Aorta (tissue), 5 donors: Measurements from ENCODE around the gene FGF18. TPM values are rescaled to one million over a fixed set of nuclear protein-coding genes. Genes with fewer than 3 reads are reported as not detected.

ENCODE experiments used
- ATAC-seq: fragments of 200-7000 bp; cut with Tn5 transposase; one replicate; pipeline ENCODE4 v1.9.1; 2022; ENCODE audit warnings: moderate library complexity; ENCODE audit not compliant: low FRiP score
- DNase-seq, 2 donors: peaks; one replicate each; pipeline ENCODE4 v3.0.0-alpha.2; 2020
- H3K27ac ChIP-seq, 2 donors: one replicate each; pipeline ENCODE4 v1.5.1; 2013; ENCODE audit warnings: low read length in 2 of 2, mild to moderate bottlenecking in 2 of 2, moderate library complexity in 2 of 2, control low read depth in 1 of 2, inconsistent platforms in 1 of 2, low read depth in 1 of 2
- H3K27me3 ChIP-seq, 2 donors: one replicate each; pipeline ENCODE4 v1.6.1; 2013; ENCODE audit warnings: control low read depth in 1 of 2, low read length in 1 of 2, mild to moderate bottlenecking in 1 of 2, moderate library complexity in 1 of 2; ENCODE audit not compliant: insufficient read depth in 2 of 2, control insufficient read depth in 1 of 2
- H3K36me3 ChIP-seq, 2 donors: one replicate each; pipeline ENCODE4 v1.6.1; 2013; ENCODE audit warnings: control low read depth in 1 of 2, low read length in 1 of 2, mild to moderate bottlenecking in 1 of 2; ENCODE audit not compliant: insufficient read depth in 2 of 2, control insufficient read depth in 1 of 2
- H3K4me1 ChIP-seq, 2 donors: one replicate each; pipeline ENCODE4 v1.6.1; 2013; ENCODE audit warnings: low read length in 2 of 2, control low read depth in 1 of 2, mild to moderate bottlenecking in 1 of 2, moderate library complexity in 1 of 2; ENCODE audit not compliant: insufficient read depth in 2 of 2, control insufficient read depth in 1 of 2
- H3K4me3 ChIP-seq, 2 donors: one replicate each; pipeline ENCODE4 v1.5.1; 2013; ENCODE audit warnings: low read length in 2 of 2, control low read depth in 1 of 2, mild to moderate bottlenecking in 1 of 2
- H3K9me3 ChIP-seq: one replicate; pipeline ENCODE4 v1.6.1; 2013; ENCODE audit warnings: mild to moderate bottlenecking, low read length; ENCODE audit not compliant: control insufficient read depth
- WGBS, 2 donors: extraction: QIAGEN DNeasy Blood & Tissue Kit; methylation state at CpG; one replicate each; pipeline ENCODE4 v1.1.7; 2013; 5-methylcytosine and 5-hydroxymethylcytosine counted together
- intact Hi-C, 2 donors: fragments of 100-400 bp; cut with DNase I; formaldehyde crosslinking; loops; one replicate each; pipeline versions ENCODE4 v1.14.2 to v1.15.0; 2022
- polyA plus RNA-seq, 2 donors: library from polyadenylated mRNA; stranded (reverse); fragments of 200-250 nt; gene quantifications; one replicate each; pipeline ENCODE4 v1.2.3, GENCODE V29; 2013
- total RNA-seq, 2 donors: library from RNA; stranded (reverse); fragmentation: NEBNext Ultra II Directional; extraction: Animal tissue kit (Norgen Biotek cat#: 25700); gene quantifications; one replicate each; pipeline ENCODE4 v1.2.1, GENCODE V29; 2021
- donor health status: healthy with polysubstance abuse.
- donor health status: Bipolar disorder and iron deficiency.
- donor health status: DM: no; HTN: no; CAD: no.
- donor health status: DM: no; HTN: no; CAD: no.
- donor health status: DM: yes; HTN: yes; CAD: no.

The FGF18 gene
- total and polyA plus RNA-seq, 4 donors: 2.1 to 15.2 (median 2.9) TPM; not detected in 1

- Histone ChIP-seq H3K4me3 (no peak overlapping the region), H3K27ac (no peak overlapping the region), H3K9me3 (no peaks in the 10 kb centered on the region), H3K36me3 (no peaks in the 10 kb centered on the region), H3K27me3 (no peaks in the 10 kb centered on the region), H3K4me1 (no peaks in the 10 kb centered on the region)
- intact Hi-C loops: loop anchor here (2.0 to 10.0 kb wide), 7 partner anchors 69 to 766 kb away; partner anchors contain the start of gene STK10 (in 1 of the 2)
- ATAC-seq: peak; percentile 93
- DNase-seq: peak; percentile 87 to 94
- WGBS, 2 donors: 11 to 13% methylated on average over 25 to 26 of the region's 26 CpGs
Observed at GRCh38 chr5:171418316-171418981, 998 bp upstream of the FGF18 start.

DNA sequence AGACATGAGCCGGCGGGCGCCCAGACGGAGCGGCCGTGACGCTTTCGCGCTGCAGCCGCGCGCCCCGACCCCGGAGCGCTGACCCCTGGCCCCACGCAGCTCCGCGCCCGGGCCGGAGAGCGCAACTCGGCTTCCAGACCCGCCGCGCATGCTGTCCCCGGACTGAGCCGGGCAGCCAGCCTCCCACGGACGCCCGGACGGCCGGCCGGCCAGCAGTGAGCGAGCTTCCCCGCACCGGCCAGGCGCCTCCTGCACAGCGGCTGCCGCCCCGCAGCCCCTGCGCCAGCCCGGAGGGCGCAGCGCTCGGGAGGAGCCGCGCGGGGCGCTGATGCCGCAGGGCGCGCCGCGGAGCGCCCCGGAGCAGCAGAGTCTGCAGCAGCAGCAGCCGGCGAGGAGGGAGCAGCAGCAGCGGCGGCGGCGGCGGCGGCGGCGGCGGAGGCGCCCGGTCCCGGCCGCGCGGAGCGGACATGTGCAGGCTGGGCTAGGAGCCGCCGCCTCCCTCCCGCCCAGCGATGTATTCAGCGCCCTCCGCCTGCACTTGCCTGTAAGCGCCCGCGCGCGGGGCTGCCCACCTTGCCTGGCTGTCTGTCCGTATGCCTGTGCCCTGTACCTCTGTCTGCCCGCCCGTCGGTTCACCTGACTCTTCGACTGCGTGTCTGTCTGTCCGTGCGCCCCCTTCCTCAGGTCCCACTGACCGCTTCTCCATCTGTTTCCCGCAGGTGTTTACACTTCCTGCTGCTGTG, 412 bp downstream of the FGF18 start:
- H3K4me1 ChIP-seq: no peaks in the 10 kb centered on the region
- intact Hi-C loops: loop anchor here (2.0 to 10.0 kb wide), 10 partner anchors 62 to 765 kb away; partner anchors contain the start of gene STK10 (in 1 of the 2)
- H3K27me3 ChIP-seq: no peaks in the 10 kb centered on the region
- WGBS, 2 donors: 1% methylated on average over 27 to 95 of the region's 95 CpGs
- no peaks in the 10 kb centered on the region for H3K9me3 ChIP-seq
- H3K27ac ChIP-seq: no peak overlapping the region
- no peaks in the 10 kb centered on the region for H3K36me3 ChIP-seq
- peak overlapping the region; percentile 15 to 70 for H3K4me3 ChIP-seq
- DNase-seq: no peak
- no peak for ATAC-seq

GRCh38 chr5:171420431-171421241, 1.2 kb downstream of the FGF18 start:
- Histone ChIP-seq H3K36me3 (no peaks in the 10 kb centered on the region), H3K9me3 (no peaks in the 10 kb centered on the region), H3K27ac (no peak overlapping the region), H3K4me1 (no peaks in the 10 kb centered on the region), H3K4me3 (peak overlapping the region in 1 of 2 donors; percentile 0), H3K27me3 (no peaks in the 10 kb centered on the region)
- WGBS, 2 donors: 0% methylated on average over 59 to 65 of the region's 65 CpGs
- DNase-seq (peak; percentile 92 to 96), ATAC-seq (peak; percentile 61)
- intact Hi-C loops: loop anchor here (5.0 to 10.0 kb wide), 3 partner anchors 62 to 604 kb away; no protein-coding TSS in a partner anchor

- H3K36me3 ChIP-seq: no peaks in the 10 kb centered on the region
- no peaks in the 10 kb centered on the region for H3K9me3 ChIP-seq
- DNase-seq (no peak), ATAC-seq (no peak)
- no peaks in the 10 kb centered on the region for H3K4me1 ChIP-seq
- intact Hi-C loops: loop anchor here (5.0 to 10.0 kb wide), 3 partner anchors 61 to 603 kb away; no protein-coding TSS in a partner anchor
- WGBS, 2 donors: 72 to 83% methylated on average over 13 to 16 of the region's 16 CpGs
- H3K27me3 ChIP-seq: no peaks in the 10 kb centered on the region
- H3K27ac ChIP-seq: no peak overlapping the region
- no peak overlapping the region for H3K4me3 ChIP-seq
Observed at GRCh38 chr5:171421331-171422262, 2.1 kb downstream of the FGF18 start.

- Histone ChIP-seq H3K36me3 (no peaks in the 10 kb centered on the region), H3K4me1 (no peaks in the 10 kb centered on the region), H3K27ac (no peak overlapping the region), H3K4me3 (no peak overlapping the region), H3K27me3 (no peaks in the 10 kb centered on the region), H3K9me3 (no peaks in the 10 kb centered on the region)
- intact Hi-C loops: loop anchor here (5.0 to 10.0 kb wide), 3 partner anchors 60 to 602 kb away; no protein-coding TSS in a partner anchor
- DNase-seq (no peak), ATAC-seq (no peak)
- 93 to 99% methylated on average over 2 of the region's 2 CpGs for WGBS, 2 donors
Observed at GRCh38 chr5:171422495-171422894, 3.0 kb downstream of the FGF18 start.

GRCh38 chr5:171422902-171423663, 3.6 kb downstream of the FGF18 start:
- 96 to 98% methylated on average over 24 to 26 of the region's 26 CpGs for WGBS, 2 donors
- ATAC-seq (no peak), DNase-seq (no peak)
- Histone ChIP-seq H3K27ac (no peak overlapping the region), H3K4me1 (no peaks in the 10 kb centered on the region), H3K36me3 (no peaks in the 10 kb centered on the region), H3K9me3 (no peaks in the 10 kb centered on the region), H3K27me3 (no peaks in the 10 kb centered on the region), H3K4me3 (no peak overlapping the region)
- intact Hi-C loops: loop anchor here (5.0 to 10.0 kb wide), 3 partner anchors 59 to 602 kb away; no protein-coding TSS in a partner anchor

- intact Hi-C loops: loop anchor here (5.0 to 10.0 kb wide), 3 partner anchors 58 to 600 kb away; no protein-coding TSS in a partner anchor
- DNase-seq: no peak
- 74 to 84% methylated on average over 4 to 5 of the region's 5 CpGs for WGBS, 2 donors
- Histone ChIP-seq H3K4me1 (no peaks in the 10 kb centered on the region), H3K9me3 (no peaks in the 10 kb centered on the region), H3K27ac (no peak overlapping the region), H3K27me3 (no peaks in the 10 kb centered on the region), H3K4me3 (no peak overlapping the region), H3K36me3 (no peaks in the 10 kb centered on the region)
- no peak for ATAC-seq
Observed at GRCh38 chr5:171424726-171425125, 5.3 kb downstream of the FGF18 start.
